T-helper 2 cell (primary cell): Measurements from ENCODE around the gene MAPK1IP1L.

Source experiments
- DNase-seq, 5 experiments: peaks; one replicate each; pipeline versions ENCODE4 v3.0.0 to v3.0.0-alpha.2; 2012 to 2022

Gene MAPK1IP1L

GRCh38 chr14:55098561-55098898 lies 47.1 kb downstream of the MAPK1IP1L start:
- DNase-seq: no peak

DNA sequence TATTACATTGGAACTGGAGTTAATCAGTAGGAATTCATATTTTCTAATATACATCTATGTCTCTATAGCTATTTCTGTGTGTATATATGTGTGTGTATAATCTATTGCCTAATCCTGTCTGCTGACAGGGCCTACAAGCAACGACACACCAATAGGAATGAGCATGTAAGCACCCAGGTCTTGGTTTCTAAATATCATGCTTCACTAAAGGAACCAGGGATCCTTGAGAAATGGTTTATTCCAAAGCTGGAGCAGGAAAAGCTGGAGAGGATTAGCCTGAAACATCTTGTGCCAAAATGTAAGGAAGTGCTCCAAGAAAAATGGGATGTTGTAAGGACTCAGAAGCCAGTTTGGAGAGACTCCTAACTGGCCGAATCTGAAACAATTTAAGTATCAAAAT lies 48.3 kb downstream of the MAPK1IP1L start:
- DNase-seq: no peak

- no peak for DNase-seq
Observed at GRCh38 chr14:55101698-55102097, 50.3 kb downstream of the MAPK1IP1L start.

DNA sequence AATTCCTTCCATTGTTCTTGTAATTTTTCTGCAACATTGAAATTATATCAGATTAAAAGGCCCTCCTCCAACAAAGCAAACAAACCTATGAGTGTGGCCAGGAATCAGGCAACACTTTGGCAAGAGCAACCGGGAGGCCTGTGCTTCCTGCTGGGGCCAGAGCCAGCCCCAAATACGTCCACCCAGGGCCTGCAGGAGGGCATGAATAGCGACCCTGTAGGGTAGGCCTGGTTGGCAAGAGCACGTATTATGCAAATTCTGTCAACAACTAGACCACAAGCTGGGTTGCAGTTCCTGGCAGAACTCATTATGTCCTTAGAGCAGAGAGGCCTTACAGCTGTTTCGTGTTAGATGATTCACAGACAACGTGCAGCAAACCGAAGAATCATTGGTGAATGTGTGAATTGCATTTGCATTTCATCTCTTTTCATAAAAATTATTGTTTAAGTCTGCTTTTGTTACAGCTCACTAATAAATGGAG lies 50.7 kb downstream of the MAPK1IP1L start:
- peak in 2 of 5 experiments; percentile 55 to 87 for DNase-seq

DNA sequence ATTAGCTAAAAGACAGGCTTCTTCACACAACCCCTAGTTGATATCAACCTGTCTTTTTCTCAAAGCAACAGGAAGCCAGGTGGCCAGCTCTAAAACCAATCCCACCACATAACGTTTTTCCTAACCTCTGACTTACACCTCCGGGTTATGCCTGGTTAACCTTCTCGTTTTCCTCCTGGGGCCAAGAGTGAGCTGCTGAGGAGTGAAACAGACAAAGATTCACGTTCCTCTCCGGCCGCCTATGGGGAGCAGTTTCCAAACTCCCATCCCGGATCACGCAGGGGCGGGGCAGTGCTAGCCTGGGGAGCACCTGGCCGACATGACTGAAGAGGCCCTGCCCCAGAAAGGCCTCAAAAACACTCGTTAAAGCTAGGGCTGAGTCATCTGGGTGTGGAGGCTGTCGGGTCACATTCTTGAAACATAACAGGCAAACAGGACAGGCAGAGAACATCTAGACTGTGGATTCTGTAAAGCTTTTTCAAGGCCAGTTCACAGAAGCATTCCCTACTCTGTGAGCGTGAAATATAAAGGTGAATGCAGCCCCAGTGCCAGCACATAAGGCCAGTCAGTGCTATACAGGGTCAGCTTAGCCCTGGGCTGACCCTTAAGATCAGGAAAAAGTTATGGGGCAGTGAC lies 51.7 kb downstream of the MAPK1IP1L start:
- peak in 3 of 5 experiments; percentile 6 to 70 (median 69) for DNase-seq

GRCh38 chr14:55103971-55104954 lies 52.8 kb downstream of the MAPK1IP1L start:
- no peak for DNase-seq

DNA sequence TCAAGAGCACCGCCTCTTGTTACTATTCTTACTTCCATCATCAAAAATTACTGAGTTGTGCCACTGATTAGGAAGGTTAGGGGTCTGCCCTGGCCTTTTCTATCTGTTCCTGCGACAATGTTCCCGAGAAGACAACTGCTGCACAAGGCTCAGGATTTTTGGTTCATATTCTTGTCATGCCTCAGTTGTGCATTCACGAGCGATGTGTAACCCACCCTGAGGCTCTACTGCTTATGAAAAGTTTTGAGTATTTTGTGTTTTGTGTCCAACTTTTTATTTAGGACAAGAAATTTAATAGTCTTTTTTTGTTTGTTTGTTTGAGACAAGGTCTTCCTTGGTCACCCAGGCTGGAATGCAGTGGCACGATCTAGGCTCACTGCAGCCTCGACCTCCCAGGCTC lies 54.5 kb downstream of the MAPK1IP1L start:
- no peak for DNase-seq

- DNase-seq: peak in 1 of 5 experiments; percentile 66
Observed at GRCh38 chr14:55107766-55108554, 56.5 kb downstream of the MAPK1IP1L start.

DNA sequence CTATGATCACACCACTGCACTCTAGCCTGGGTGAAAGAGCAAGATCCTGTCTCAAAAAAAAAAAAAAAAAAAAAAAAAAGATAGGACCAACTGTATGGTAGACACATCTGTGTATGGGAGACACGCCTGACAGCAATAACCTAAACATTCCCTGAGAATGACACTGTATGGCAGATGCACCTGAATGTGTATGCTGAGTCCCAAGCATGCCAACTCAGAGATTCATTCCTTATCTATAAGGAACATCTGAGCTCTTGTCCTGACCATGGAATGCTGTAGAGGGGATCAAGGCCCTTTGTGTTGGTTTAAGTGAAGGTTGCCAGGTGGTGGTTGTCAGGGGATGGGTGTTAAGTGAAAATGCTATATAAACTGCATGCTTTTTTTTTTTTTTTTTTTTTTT lies 58.4 kb downstream of the MAPK1IP1L start:
- no peak for DNase-seq

DNA sequence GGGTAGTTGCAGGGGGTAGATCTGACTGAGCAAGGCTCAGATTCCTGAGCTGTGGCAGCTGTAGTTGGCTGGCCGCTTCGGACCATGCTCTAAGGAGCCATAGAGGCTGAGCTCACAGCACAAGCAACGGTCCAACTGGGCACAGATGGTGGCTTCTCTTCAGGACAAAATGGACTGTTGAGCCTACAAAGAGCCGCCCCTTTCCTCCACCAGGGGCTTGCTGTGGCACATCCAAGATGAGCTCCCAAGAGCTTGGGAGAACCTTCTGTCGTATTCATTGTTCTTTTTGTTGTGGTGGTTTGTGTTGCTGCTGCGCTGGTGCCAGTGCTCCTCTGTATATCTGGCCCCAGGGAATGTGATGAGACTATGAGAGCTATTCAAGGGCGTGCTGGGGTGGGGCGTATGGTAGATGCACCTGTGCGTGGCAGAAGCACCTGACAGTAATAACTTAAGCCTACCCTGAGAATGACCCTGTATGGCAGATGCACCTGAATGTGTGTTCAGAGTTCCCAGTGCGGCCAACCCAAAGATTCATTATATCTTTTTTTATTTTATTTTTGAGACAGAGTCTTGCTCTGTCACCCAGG lies 59.8 kb downstream of the MAPK1IP1L start:
- no peak for DNase-seq

DNA sequence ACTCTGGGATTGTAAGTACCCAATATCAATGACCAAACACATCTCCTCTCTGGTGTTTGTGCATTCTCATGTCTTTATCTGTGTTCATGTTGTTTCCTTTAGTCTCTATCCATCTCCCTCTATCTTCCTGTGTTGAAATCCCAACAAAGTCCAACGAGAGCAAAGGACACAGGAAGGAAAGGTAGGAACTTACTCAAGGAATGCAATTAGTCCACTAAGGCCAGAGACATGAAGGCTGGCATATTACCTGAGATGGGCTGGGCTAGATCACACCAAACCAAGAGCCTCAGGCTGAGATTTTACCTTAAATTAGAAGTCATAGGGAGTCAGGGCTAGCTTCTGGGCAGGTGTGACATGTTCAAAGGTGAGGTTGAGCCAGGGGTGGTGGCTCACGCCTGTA lies 63.3 kb downstream of the MAPK1IP1L start:
- DNase-seq: no peak

DNA sequence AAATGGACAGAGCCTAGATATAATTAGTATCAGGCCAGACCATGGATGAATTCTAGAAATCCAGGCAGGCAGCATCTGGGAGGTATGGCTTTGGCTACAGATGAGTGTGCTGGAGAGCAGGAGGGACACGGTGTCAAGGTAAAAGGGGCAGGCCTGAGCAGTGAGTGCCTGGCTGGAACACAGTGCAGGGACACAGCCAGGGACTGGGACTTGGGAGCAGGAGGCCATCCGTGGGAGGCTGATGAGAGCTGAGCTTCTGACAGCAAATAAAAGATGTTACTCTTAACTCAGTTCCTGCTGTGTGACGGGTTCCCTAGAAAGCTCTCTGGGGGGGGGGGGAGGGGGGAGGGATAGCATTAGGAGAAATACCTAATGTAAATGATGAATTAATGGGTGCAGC lies 64.0 kb downstream of the MAPK1IP1L start:
- DNase-seq: no peak

DNA sequence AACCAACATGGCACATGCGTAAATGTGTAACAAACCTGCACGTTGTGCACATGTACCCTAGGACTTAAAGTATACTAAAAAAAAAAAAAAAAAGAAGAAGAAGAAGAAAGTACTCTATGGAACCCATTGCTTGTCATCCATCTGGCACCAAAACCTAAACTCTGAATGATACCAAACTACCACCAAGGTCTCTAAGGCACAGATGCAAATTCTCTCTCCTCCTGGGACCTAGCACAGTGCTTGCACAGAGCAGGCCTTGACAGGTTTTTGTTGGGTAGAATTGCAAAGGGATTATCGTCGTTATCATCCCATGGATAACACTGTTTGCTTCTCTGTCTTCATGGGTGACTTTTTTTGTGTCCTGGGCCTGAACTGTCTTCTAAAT lies 64.4 kb downstream of the MAPK1IP1L start:
- DNase-seq: no peak

DNA sequence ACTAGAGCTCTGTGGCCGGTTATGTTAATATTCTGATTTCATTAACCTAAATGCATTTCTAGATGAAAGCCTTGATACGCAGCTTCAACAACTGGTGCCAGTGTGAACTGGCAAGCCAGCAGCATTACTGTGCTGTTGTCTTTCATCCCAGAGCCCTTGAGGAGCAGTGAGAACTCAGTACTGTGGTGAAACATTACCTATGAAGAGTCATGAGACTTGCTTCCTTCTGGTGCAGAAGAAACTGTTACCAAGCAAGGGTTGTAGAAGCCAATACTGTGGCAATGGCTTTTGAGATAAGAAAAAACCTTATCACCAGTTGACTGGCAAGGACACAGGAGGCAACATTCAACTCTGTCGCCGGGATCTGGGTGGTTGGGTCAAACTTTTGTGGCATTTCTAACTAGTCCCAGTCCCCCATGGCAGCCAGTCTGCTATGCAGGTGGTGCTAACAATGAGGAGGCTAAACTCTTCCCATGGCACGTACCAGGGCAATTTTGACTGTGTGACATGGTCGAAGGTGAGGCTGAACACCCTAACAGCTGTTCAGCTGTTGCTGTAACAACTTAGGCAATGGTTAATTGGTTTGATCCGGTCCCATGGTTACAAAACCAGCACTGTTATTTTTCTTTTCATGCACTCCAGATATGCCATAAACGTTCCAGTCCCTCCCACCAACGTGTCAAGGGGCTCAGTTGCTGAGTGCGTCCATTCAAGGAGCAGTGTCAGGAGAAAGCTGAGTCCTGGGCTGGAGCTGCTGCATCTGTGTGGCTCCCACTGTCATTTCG lies 65.0 kb downstream of the MAPK1IP1L start:
- no peak for DNase-seq

- DNase-seq: no peak
Observed at GRCh38 chr14:55117803-55118441, 66.5 kb downstream of the MAPK1IP1L start.

DNA sequence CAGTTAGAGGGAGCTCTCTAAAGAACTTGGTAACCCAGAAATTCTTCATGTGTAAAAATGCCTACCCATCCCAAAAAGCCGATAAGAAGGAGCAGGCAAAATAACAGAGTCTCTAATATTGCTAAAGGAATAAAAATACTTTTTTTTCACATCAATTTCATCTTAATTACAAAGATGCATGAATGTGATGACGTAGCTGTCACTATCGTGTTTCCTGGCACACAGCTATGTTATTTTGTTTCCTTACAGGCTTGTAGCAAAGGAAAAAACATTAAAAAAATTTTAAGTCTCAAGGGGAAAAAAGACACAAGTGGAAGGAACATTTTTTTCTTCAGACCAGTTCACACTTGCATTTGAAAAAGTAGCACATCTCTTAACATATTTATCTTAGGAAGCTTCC lies 67.3 kb downstream of the MAPK1IP1L start:
- DNase-seq: no peak
